DND-41 (cell line): ENCODE measurements around the gene SETBP1.

Experiments
- EZH2 ChIP-seq: IDR thresholded peaks from 3 replicates; pipeline ENCODE4 v1.6.1; 2012; ENCODE audit warnings: borderline replicate concordance, low read depth, mild to moderate bottlenecking, moderate library complexity, low read length, inconsistent platforms; ENCODE audit not compliant: severe bottlenecking
- TF ChIP-seq, protein P1 (sequence below): IDR thresholded peaks from 2 replicates; pipeline ENCODE4 v1.5.1; 2012; ENCODE audit warnings: borderline replicate concordance, low read length, moderate library complexity, mild to moderate bottlenecking; ENCODE audit not compliant: poor library complexity, severe bottlenecking; ENCODE audit errors: extremely low read depth

DNA sequence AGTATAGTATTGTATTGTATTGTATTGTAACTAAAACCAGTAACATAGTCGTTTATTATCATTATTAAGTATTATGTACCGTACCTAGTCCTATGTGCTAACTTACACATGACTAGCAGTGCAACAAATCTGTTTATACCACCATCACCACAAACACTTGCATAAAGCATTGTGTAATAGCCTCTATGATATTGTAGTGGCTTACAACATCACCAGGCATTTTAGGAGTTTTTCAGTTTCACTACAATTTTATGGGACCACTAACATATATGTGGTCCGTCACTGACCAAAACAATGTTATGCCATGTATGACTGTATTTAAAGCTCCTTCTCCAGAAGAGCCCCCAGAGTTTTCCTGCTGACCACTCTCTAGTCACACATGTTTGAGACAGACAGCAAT is 306.2 kb downstream of the SETBP1 start:
- TF ChIP-seq, protein P1, sequence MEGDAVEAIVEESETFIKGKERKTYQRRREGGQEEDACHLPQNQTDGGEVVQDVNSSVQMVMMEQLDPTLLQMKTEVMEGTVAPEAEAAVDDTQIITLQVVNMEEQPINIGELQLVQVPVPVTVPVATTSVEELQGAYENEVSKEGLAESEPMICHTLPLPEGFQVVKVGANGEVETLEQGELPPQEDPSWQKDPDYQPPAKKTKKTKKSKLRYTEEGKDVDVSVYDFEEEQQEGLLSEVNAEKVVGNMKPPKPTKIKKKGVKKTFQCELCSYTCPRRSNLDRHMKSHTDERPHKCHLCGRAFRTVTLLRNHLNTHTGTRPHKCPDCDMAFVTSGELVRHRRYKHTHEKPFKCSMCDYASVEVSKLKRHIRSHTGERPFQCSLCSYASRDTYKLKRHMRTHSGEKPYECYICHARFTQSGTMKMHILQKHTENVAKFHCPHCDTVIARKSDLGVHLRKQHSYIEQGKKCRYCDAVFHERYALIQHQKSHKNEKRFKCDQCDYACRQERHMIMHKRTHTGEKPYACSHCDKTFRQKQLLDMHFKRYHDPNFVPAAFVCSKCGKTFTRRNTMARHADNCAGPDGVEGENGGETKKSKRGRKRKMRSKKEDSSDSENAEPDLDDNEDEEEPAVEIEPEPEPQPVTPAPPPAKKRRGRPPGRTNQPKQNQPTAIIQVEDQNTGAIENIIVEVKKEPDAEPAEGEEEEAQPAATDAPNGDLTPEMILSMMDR = no peak
- no peak for TF ChIP-seq EZH2
